PC-9 (cell line): ENCODE measurements around the gene HELT. TPM values are rescaled to one million over a fixed set of nuclear protein-coding genes. Genes with fewer than 3 reads are reported as not detected.
"Not testable (repeated sequence)": the region's sequence is repeated elsewhere in the genome, so short reads cannot be mapped to it uniquely, and the experiment has no call there.

Experiments used
- BruUV-seq: library from RNA; stranded (reverse); fragments of 400-500 nt; replicated peaks from 2 replicates; lab custom pipeline; 2021; lab: Mats Ljungman, UMichigan
- CTCF ChIA-PET: fragments of 300-600 bp; sonication (Branson Sonifier 250); formaldehyde crosslinking; loops from one replicate; lab custom pipeline; 2022; ENCODE audit warnings: antibody characterized with exemption; lab: Charles Lee
- POLR2A ChIA-PET: fragments of 300-600 bp; sonication (Branson Sonifier 250); formaldehyde crosslinking; loops from one replicate; lab custom pipeline; 2022; ENCODE audit warnings: antibody characterized with exemption; ENCODE audit not compliant: unreplicated experiment; lab: Charles Lee
- DNase-seq, 2 experiments: peaks; one replicate each; pipeline versions ENCODE4 v3.0.0 to v3.0.0-alpha.2; 2015 to 2022; ENCODE audit warnings: mixed read lengths in 1 of 2
- H2AFZ ChIP-seq: fragments of 200-600 bp; sonication (generic); 2 replicates; pipeline ENCODE4 v1.8.1; 2017; ENCODE audit warnings: antibody characterized with exemption
- H3F3A ChIP-seq: fragments of 200-600 bp; sonication (generic); 2 replicates; pipeline ENCODE4 v1.8.1; 2017; ENCODE audit warnings: antibody characterized with exemption, mild to moderate bottlenecking, low read depth; ENCODE audit not compliant: insufficient read depth
- H3K27ac ChIP-seq: fragments of 200-600 bp; sonication (generic); 2 replicates; pipeline ENCODE4 v1.6.1; 2016; ENCODE audit warnings: mixed run types
- H3K27me3 ChIP-seq: fragments of 200-600 bp; sonication (generic); 2 replicates; pipeline ENCODE4 v1.6.1; 2016; ENCODE audit warnings: low read depth, mixed run types; ENCODE audit not compliant: insufficient read depth
- H3K36me3 ChIP-seq: fragments of 200-600 bp; sonication (generic); 2 replicates; pipeline ENCODE4 v1.6.1; 2016; ENCODE audit warnings: low read depth, mixed run types
- H3K4me1 ChIP-seq: fragments of 200-600 bp; sonication (generic); replicated peaks from 2 replicates; pipeline ENCODE4 v1.6.1; 2016; ENCODE audit warnings: mixed run types; ENCODE audit not compliant: insufficient read depth
- H3K4me2 ChIP-seq: fragments of 200-600 bp; sonication (generic); 2 replicates; pipeline ENCODE4 v1.6.1; 2017; ENCODE audit warnings: mixed run types
- H3K4me3 ChIP-seq: fragments of 200-600 bp; sonication (generic); 2 replicates; pipeline ENCODE4 v1.6.1; 2016; ENCODE audit warnings: mixed run types
- H3K79me2 ChIP-seq: fragments of 200-600 bp; sonication (generic); 2 replicates; pipeline ENCODE4 v1.6.1; 2017; ENCODE audit warnings: low read depth, mixed run types
- H3K9me2 ChIP-seq: fragments of 200-600 bp; sonication (generic); 2 replicates; pipeline ENCODE4 v1.8.1; 2017; ENCODE audit warnings: mild to moderate bottlenecking; ENCODE audit not compliant: insufficient read depth
- H3K9me3 ChIP-seq: fragments of 200-600 bp; sonication (generic); 2 replicates; pipeline ENCODE4 v1.8.1; 2016; ENCODE audit warnings: low read depth; ENCODE audit not compliant: insufficient read depth
- H4K20me1 ChIP-seq: fragments of 200-600 bp; sonication (generic); 2 replicates; pipeline ENCODE4 v1.8.1; 2017; ENCODE audit not compliant: insufficient read depth
- EZH2 ChIP-seq: fragments of 200-600 bp; sonication (generic); IDR thresholded peaks from 2 replicates; pipeline ENCODE4 v1.8.0; 2017; ENCODE audit warnings: antibody characterized with exemption, low read depth
- intact Hi-C: fragments of 100-400 bp; cut with micrococcal nuclease; formaldehyde crosslinking; loops from one replicate; pipeline ENCODE4 v1.10.0; 2022; ENCODE audit not compliant: unreplicated experiment
- total RNA-seq: library from RNA; stranded (reverse); gene quantifications from 2 replicates; pipeline ENCODE4 v1.2.3, GENCODE V29; 2021
- TF ChIP-seq, protein P1 (sequence below): fragments of 200-600 bp; sonication (generic); conservative IDR thresholded peaks from 2 replicates; pipeline ENCODE4 v1.6.1; 2017; ENCODE audit warnings: mixed run types, antibody characterized with exemption, mild to moderate bottlenecking, moderate library complexity

The HELT gene
- total RNA-seq, 1 experiment from 2014 or later, result not detected

GRCh38 chr4:184972991-184973390, 45.3 kb upstream of the HELT start:
- H3K27ac ChIP-seq, result no peak overlapping the region
- no peaks in the 10 kb centered on the region for H3K79me2 ChIP-seq
- no peak overlapping the region for H3K4me2 ChIP-seq
- TF ChIP-seq EZH2, result no peak
- TF ChIP-seq, protein P1, sequence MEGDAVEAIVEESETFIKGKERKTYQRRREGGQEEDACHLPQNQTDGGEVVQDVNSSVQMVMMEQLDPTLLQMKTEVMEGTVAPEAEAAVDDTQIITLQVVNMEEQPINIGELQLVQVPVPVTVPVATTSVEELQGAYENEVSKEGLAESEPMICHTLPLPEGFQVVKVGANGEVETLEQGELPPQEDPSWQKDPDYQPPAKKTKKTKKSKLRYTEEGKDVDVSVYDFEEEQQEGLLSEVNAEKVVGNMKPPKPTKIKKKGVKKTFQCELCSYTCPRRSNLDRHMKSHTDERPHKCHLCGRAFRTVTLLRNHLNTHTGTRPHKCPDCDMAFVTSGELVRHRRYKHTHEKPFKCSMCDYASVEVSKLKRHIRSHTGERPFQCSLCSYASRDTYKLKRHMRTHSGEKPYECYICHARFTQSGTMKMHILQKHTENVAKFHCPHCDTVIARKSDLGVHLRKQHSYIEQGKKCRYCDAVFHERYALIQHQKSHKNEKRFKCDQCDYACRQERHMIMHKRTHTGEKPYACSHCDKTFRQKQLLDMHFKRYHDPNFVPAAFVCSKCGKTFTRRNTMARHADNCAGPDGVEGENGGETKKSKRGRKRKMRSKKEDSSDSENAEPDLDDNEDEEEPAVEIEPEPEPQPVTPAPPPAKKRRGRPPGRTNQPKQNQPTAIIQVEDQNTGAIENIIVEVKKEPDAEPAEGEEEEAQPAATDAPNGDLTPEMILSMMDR, result no peak
- H3F3A ChIP-seq, result no peaks in the 10 kb centered on the region
- no peak overlapping the region for H3K4me3 ChIP-seq
- no peaks in the 10 kb centered on the region for H3K36me3 ChIP-seq
- H4K20me1 ChIP-seq, result no peaks in the 10 kb centered on the region
- no peak for DNase-seq
- H3K9me2 ChIP-seq, result no peaks in the 10 kb centered on the region
- H2AFZ ChIP-seq, result no peak overlapping the region
- ChIA-PET POLR2A (no interaction called here), CTCF (interaction anchor here (0.7 kb wide), 1 partner anchor 1373 kb away, joined by 3 read pairs; no protein-coding TSS in a partner anchor)
- intact Hi-C loops, result no loop called here
- no peaks in the 10 kb centered on the region for H3K27me3 ChIP-seq
- peaks cover 13% of the 10 kb centered on the region for H3K4me1 ChIP-seq
- no peaks in the 10 kb centered on the region for H3K9me3 ChIP-seq
- no TSS peak for BruUV-seq

- BruUV-seq, H3K9me2 ChIP-seq, H3K36me3 ChIP-seq, H4K20me1 ChIP-seq, H3K9me3 ChIP-seq, CTCF ChIA-PET, intact Hi-C loops, H3K4me1 ChIP-seq, POLR2A ChIA-PET, H3F3A ChIP-seq, H3K79me2 ChIP-seq, H2AFZ ChIP-seq, DNase-seq, H3K4me2 ChIP-seq, H3K27ac ChIP-seq, H3K4me3 ChIP-seq, H3K27me3 ChIP-seq: not testable (repeated sequence)
Observed at GRCh38 chr4:184976348-184976747, 41.9 kb upstream of the HELT start.

DNA sequence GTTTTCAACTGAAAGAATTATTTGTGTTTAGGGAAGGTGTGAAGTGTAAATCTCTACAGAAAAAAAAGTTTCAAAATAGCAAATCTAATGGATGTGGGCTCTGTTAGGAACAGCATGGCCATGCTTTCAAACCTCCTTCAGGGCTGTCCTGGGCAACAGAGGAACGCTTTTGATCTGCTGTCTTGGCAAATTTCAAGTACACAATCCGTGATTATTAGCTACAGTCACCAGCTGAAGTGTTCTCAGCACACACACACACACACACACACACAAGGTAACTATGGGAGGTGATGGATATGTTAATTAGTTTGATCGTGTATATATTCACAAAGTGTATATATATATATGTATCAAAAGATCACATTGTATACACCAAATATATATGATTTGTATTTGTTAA, 40.5 kb upstream of the HELT start:
- Histone ChIP-seq H3F3A (no peaks in the 10 kb centered on the region), H3K79me2 (no peaks in the 10 kb centered on the region), H3K9me2 (no peaks in the 10 kb centered on the region), H2AFZ (no peak overlapping the region), H3K9me3 (no peaks in the 10 kb centered on the region), H3K4me1 (no peaks in the 10 kb centered on the region), H4K20me1 (no peaks in the 10 kb centered on the region), H3K4me3 (no peak overlapping the region), H3K36me3 (no peaks in the 10 kb centered on the region), H3K27me3 (no peaks in the 10 kb centered on the region), H3K4me2 (no peak overlapping the region), H3K27ac (no peak overlapping the region)
- ChIA-PET CTCF (no interaction called here), POLR2A (no interaction called here)
- BruUV-seq, result no TSS peak
- intact Hi-C loops, result no loop called here
- DNase-seq, result no peak
- TF ChIP-seq EZH2, result no peak
- TF ChIP-seq, protein P1, result no peak

GRCh38 chr4:184978211-184978610, 40.1 kb upstream of the HELT start:
- DNase-seq, result no peak
- H3K27ac ChIP-seq, result no peak overlapping the region
- H3K36me3 ChIP-seq, result no peaks in the 10 kb centered on the region
- no peaks in the 10 kb centered on the region for H3K4me1 ChIP-seq
- H3K4me2 ChIP-seq, result no peak overlapping the region
- POLR2A ChIA-PET, result no interaction called here
- intact Hi-C loops, result no loop called here
- H3K4me3 ChIP-seq, result no peak overlapping the region
- H3F3A ChIP-seq, result no peaks in the 10 kb centered on the region
- no peaks in the 10 kb centered on the region for H3K9me3 ChIP-seq
- H3K27me3 ChIP-seq, result no peaks in the 10 kb centered on the region
- TF ChIP-seq, protein P1, result no peak
- TF ChIP-seq EZH2, result no peak
- CTCF ChIA-PET, result no interaction called here
- H3K79me2 ChIP-seq, result no peaks in the 10 kb centered on the region
- no TSS peak for BruUV-seq
- no peaks in the 10 kb centered on the region for H3K9me2 ChIP-seq
- H2AFZ ChIP-seq, result no peak overlapping the region
- no peaks in the 10 kb centered on the region for H4K20me1 ChIP-seq
